ENCODE measurements around the gene FBP2.

The FBP2 gene

GRCh38 chr9:94593459-94594345 is at the start of gene FBP2:
TSS of gene FBP2 (minus strand) at chr9:94593824. CDS start at chr9:94593726, 98 bp downstream.
- no peak for DNase-seq

DNA sequence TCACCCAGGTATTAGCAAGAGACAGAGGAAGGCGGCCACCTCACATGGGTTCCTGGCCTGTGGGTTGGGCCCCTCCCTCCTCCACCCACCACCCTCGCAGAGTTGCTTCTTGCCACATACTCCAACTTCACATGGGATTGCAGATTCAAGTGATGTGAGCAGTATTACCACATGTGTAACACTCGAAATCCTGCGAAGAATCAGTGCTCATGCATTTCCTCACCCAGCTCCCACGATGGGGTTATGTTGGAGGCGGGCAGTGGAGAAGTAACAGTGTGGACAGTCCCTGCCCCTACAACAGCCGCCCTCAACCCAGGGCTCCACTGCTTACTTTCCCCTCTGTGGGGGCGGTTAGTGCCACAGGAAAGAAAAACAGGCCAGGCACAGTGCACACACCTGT is 49.6 kb upstream of the FBP2 start:
- DNase-seq: no peak

GRCh38 chr9:94642501-94642900 is 48.9 kb upstream of the FBP2 start:
- DNase-seq: no peak

DNA sequence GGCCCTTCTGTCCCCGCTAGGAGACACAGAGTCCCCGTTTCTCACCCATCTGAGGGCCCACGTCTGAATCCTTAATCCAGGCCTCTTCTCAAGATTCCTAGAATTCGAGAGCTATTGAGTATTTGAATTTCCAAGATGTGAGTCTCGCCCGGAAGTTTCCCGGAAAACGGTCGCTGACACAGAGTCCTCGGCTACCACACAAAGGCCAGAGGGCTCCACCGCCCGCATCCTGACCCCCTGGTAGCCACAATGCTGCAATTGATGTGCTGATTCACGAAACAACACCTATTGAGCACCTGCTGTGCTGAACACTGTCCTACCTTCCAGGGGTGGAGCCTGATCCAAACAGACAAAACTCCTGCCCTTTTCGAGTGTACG is 46.4 kb upstream of the FBP2 start:
- peak; percentile 65 for DNase-seq

- DNase-seq: peak; percentile 62
Measured at GRCh38 chr9:94639061-94639998, 45.7 kb upstream of the FBP2 start, which contains the start of gene FBP1. TSS of gene FBP1 (minus strand) at chr9:94639518. CDS start at chr9:94639310, 208 bp downstream.

DNA sequence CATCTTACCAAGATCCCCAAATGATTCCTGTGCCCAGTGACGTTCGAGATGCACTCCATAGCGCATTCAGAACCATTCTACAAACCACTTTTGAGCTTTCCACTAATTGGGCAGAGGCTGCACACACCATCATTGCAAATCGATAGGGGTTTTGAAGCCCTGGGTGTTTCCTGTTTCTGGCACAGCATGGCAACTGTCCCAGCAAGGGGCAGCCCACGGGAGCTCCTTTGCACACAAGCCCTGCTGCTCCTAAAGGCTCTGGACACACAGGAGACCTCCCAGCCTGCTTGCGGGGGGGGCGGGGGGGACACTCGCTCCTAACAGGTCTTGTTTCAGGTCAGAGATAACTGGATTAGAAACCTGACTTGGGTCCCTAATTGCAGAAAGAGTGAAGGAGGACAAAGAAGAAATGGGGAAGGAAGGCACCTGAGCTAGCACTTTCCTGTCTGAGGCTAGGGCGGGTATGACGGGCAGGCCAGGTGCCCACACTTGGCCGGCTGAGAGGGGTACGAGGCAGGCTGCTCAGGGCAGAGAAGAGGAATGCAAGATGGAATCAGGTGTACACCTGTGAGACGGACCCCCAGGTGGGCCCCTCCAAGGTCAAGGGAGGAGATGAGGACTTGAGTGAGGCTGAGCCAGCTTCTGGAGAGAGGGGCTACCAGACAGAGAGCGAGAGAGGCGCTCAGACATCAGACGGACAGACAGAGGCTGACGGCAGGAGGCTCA is 44.9 kb upstream of the FBP2 start:
- no peak for DNase-seq

GRCh38 chr9:94632737-94633136 is 39.1 kb upstream of the FBP2 start:
- DNase-seq: no peak

DNA sequence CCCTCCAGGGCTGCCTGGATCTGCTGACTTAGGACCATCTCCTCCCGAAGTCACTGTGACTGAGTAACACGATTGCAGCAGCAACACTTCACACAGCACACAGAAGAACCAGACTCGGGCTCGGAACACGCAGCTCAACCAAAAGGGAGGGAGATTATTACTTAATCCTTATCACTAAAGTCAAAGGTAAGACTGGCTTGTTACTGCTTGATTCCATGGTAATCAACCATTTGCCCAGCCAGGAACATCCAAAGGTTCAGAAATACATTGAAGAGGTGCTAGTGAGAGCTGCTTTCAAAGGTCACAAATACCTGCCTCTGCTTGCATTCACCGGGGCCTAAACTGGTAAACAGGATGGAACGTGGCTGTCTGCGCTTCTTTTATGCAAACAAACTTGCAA is 38.0 kb upstream of the FBP2 start:
- no peak for DNase-seq

- DNase-seq: no peak
Measured at GRCh38 chr9:94630833-94631232, 37.2 kb upstream of the FBP2 start.

DNA sequence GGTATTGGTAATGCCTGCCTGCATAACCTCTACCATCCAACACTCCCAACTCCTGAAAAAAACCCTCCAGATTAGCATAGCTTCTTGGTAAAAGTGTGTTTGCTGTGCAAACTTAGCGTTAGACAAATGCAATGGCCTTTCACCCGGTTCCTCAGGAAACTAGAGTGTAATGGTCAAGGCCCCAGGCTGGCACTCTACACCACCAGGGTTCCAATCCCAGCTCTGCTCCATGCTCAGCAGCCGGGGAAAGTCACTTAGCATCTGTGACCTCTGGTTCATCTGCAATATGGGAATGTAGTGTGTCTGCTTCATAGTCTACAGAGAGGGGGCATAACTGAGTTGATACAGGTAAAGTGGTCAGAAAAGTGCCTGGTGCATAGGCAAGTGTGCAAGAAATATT is 36.7 kb upstream of the FBP2 start:
- no peak for DNase-seq

- DNase-seq: no peak
Measured at GRCh38 chr9:94627287-94627686, 33.7 kb upstream of the FBP2 start.

GRCh38 chr9:94625835-94626234 is 32.2 kb upstream of the FBP2 start:
- no peak for DNase-seq

- no peak for DNase-seq
Measured at GRCh38 chr9:94624629-94625028, 31.0 kb upstream of the FBP2 start.

DNA sequence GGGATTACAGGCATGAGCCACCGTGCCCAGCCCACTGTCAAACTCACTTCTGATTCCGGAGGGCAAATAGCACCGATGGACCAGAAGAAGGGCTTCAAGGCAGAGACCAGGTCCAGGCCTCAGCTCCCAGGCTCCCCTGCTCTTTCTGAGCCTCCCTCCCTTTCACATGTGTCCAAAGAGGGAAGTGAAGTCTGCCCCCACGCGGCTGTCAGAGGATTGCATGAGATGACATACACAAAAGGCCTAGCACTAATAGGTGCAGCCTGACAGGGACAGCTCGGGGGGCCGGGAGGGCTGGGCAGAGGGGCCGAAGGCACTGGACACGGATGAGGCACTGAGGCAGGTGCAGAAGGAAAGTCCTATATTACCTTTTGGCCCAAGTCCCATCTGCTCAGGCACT is 29.6 kb upstream of the FBP2 start:
- DNase-seq: no peak

GRCh38 chr9:94622087-94622800 is 28.6 kb upstream of the FBP2 start:
- no peak for DNase-seq

DNA sequence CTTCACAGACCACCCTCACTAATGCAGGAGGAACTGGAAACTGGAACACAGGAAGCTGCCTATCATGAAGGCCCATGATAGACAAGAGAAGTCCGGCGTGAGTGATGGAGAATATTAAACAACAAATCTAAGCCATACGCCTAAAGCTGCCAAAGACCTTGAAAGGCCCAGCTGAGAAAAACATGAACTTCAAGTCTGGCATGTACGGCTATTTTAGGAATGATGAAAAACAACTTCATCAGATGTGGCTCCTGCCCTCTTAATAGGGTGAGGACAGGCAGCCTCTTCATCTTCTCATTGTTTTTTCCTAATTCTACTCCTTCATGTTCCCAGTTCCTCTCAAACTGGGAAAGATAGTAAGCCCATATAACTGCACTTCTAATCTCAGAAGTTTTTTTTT is 25.4 kb upstream of the FBP2 start:
- no peak for DNase-seq

GRCh38 chr9:94613003-94613402 is 19.4 kb upstream of the FBP2 start:
- no peak for DNase-seq

DNA sequence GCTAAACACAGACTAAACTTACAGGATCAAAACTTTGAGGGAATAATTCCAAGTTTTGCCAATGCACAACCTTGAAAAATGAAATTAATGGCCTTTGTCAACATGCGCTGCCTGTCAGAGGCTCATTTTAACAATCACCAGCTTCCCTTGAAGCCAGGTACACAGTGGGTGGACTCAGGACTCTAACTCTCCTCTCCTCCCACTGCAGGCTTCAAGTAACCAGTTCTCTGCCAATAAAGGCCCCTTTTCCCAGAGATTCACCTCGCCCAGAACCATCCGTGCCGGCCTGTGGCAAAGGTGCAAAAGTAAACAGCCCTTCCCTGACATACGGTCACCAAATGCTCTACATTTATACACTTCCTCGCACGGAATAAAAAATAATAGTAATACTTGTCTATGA is 18.4 kb upstream of the FBP2 start:
- no peak for DNase-seq

DNA sequence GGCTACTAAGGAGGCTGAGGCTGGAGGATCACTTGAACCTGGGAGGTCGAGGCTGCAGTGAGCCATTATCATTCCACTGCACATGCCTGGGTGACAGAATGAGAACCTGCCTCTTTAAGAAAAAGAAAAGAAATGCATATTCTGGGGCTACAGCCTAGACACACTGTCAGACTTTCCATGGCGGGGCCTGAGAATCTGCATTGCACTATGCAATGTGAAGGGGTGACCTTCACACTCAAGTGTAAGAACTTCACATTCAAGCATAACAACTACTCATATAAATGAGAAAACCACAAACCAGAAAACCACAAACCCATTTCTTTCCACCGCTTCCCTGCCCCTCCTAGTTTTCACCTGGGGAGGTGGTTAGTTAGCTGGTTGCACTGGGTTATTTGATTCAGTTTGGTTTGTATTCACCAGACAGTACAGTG is 18.0 kb upstream of the FBP2 start:
- DNase-seq: no peak

- DNase-seq: no peak
Measured at GRCh38 chr9:94610181-94610606, 16.6 kb upstream of the FBP2 start.

DNA sequence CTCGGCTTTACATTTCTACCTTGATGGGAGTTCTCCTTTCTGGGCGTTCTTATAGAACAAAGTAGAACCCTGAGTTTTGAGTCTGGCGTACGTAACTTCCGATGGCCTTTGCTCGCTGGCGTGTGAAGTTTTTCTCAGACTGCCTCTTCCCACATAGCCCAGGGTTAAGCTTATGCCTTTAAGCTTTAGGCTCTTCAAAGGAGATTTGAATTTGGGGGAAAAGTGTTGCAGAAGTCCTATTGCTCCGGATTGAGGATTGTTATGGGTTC is 13.7 kb upstream of the FBP2 start:
- DNase-seq: no peak

DNA sequence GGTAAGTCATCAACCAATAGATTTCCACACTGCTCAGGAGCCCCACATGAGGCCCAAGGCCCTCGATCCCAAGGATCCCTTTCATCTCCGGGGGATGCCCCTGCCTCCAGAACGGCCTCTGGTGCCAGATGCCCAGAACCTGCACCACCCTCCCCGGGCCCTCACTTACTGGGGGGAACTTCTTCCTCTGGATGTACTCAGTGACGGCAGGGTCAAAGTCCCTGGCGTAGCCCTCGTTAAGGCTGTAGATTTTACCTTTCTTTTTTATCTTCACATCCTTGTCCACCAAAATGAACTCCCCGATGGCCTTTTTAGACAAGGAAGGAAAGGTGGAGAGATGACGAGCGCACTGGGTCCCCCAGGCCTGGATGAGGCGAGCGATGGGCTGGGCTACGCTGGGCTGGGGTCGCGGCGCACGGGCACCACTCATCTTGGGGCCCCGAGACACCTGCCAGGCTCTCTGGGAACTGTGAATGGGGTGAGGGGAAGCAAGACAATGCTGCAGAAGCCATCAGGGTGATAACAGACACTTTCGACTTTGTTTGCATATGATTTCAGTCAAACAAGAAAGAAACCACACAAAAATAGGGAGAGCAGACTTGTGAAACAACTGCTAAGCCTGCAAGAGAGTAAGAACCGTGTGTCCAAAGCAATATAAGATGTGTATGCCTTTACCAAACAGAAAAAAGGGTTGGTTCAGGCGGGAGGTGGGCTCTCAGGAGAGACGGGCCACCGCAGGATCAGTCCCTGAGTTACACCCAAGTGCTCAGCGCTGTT is 13.2 kb upstream of the FBP2 start:
- no peak for DNase-seq

Measured in NCI-H510A treated with DMSO at 0.1 percent for 48 hours (cell line).